HG03575 (cell line): ENCODE data around the gene SLC35F3.

Source experiments
- ATAC-seq: cut with Tn5 transposase; IDR thresholded peaks from one replicate; pipeline ENCODE4 v1.9.1; 2021; ENCODE audit not compliant: unreplicated experiment, insufficient number of reproducible peaks, low FRiP score; ENCODE audit errors: extremely low read depth

The SLC35F3 gene

GRCh38 chr1:233959971-233960370, 55.5 kb downstream of the SLC35F3 start:
- no peak for ATAC-seq

- no peak for ATAC-seq
Measured at GRCh38 chr1:233960386-233960785, 55.9 kb downstream of the SLC35F3 start.

GRCh38 chr1:233962878-233963277, 58.4 kb downstream of the SLC35F3 start:
- ATAC-seq: no peak

- ATAC-seq: no peak
Measured at GRCh38 chr1:233965856-233966255, 61.4 kb downstream of the SLC35F3 start.

GRCh38 chr1:233971753-233972152, 67.3 kb downstream of the SLC35F3 start:
- no peak for ATAC-seq

GRCh38 chr1:233972563-233972950, 68.1 kb downstream of the SLC35F3 start:
- ATAC-seq: no peak

- ATAC-seq: no peak
Measured at GRCh38 chr1:233972951-233973635, 68.6 kb downstream of the SLC35F3 start.

GRCh38 chr1:233975486-233975885, 71.0 kb downstream of the SLC35F3 start:
- no peak for ATAC-seq

GRCh38 chr1:233981042-233981675, 76.7 kb downstream of the SLC35F3 start:
- no peak for ATAC-seq

- no peak for ATAC-seq
Measured at GRCh38 chr1:233982827-233983518, 78.5 kb downstream of the SLC35F3 start.

- ATAC-seq: no peak
Measured at GRCh38 chr1:233983811-233984210, 79.3 kb downstream of the SLC35F3 start.

GRCh38 chr1:233988963-233989696, 84.7 kb downstream of the SLC35F3 start:
- no peak for ATAC-seq

GRCh38 chr1:233990486-233990885, 86.0 kb downstream of the SLC35F3 start:
- no peak for ATAC-seq

- ATAC-seq: no peak
Measured at GRCh38 chr1:233993651-233994050, 89.2 kb downstream of the SLC35F3 start.

- ATAC-seq: no peak
Measured at GRCh38 chr1:233994112-233994511, 89.6 kb downstream of the SLC35F3 start.

GRCh38 chr1:233998456-233998855, 94.0 kb downstream of the SLC35F3 start:
- no peak for ATAC-seq

- ATAC-seq: no peak
Measured at GRCh38 chr1:233998891-233999290, 94.4 kb downstream of the SLC35F3 start.

GRCh38 chr1:234000557-234001041, 96.1 kb downstream of the SLC35F3 start:
- ATAC-seq: no peak

- no peak for ATAC-seq
Measured at GRCh38 chr1:234001817-234002216, 97.3 kb downstream of the SLC35F3 start.
